Endothelial cell of umbilical vein (primary cell): ENCODE measurements around the gene AIF1. TPM values are rescaled to one million over a fixed set of nuclear protein-coding genes. Genes with fewer than 3 reads are reported as not detected.

Experiments used
- BruUV-seq: library from RNA; stranded (reverse); fragments of 400-500 nt; replicated peaks from 2 replicates; lab custom pipeline; 2021; lab: Mats Ljungman, UMichigan
- CTCF ChIA-PET: fragments of 300-600, 350-600 bp; sonication (Branson Sonifier 250); formaldehyde crosslinking; loops from one replicate; lab custom pipeline; 2021; ENCODE audit warnings: antibody characterized with exemption, inconsistent platforms; lab: Charles Lee
- POLR2A ChIA-PET: fragments of 300-600, 350-600 bp; sonication (Branson Sonifier 250); formaldehyde crosslinking; loops from one replicate; lab custom pipeline; 2021; ENCODE audit warnings: antibody characterized with exemption, inconsistent platforms; lab: Charles Lee
- DNase-seq: peaks from one replicate; pipeline ENCODE4 v3.0.0-alpha.2; 2011; ENCODE audit warnings: low read depth, low spot score
- FAIRE-seq: peaks from 2 replicates; lab custom pipeline; 2011; peaks lifted over from hg19 to GRCh38; lab: Jason Lieb, UNC
- H2AFZ ChIP-seq: 2 replicates; pipeline ENCODE4 v1.6.0; 2012; ENCODE audit warnings: low read depth, low read length, control low read depth, inconsistent platforms
- H3K27ac ChIP-seq: 2 replicates; pipeline ENCODE4 v1.5.1; 2011; ENCODE audit warnings: low read depth, mild to moderate bottlenecking, control low read depth, low read length, moderate library complexity; ENCODE audit not compliant: insufficient read depth
- H3K27me3 ChIP-seq, 2 experiments: 2 replicates each; pipeline versions ENCODE4 v1.6.0 to v1.6.1; 2011; ENCODE audit warnings: low read length in 2 of 2, mixed read lengths in 1 of 2; ENCODE audit not compliant: control insufficient read depth in 2 of 2, insufficient read depth in 2 of 2
- H3K36me3 ChIP-seq, 2 experiments: 2 replicates in 1 of 2; 3 replicates in 1 of 2; pipeline ENCODE4 v1.5.1; 2011; ENCODE audit warnings: low read length in 2 of 2, mild to moderate bottlenecking in 1 of 2, moderate library complexity in 1 of 2; ENCODE audit not compliant: control insufficient read depth in 2 of 2, insufficient read depth in 2 of 2; ENCODE audit errors: extremely low read depth in 1 of 2
- H3K4me1 ChIP-seq: 3 replicates; pipeline ENCODE4 v1.5.1; 2011; ENCODE audit warnings: mild to moderate bottlenecking, low read length; ENCODE audit not compliant: control insufficient read depth, insufficient read depth; ENCODE audit errors: extremely low read depth
- H3K4me2 ChIP-seq: 2 replicates; pipeline ENCODE4 v1.6.1; 2011; ENCODE audit warnings: low read length, control low read depth, mixed read lengths; ENCODE audit not compliant: insufficient read depth
- H3K4me3 ChIP-seq, 3 experiments: fragments of 200-600 bp in 1 of 3; sonication (generic), shearing (Covaris generic) in 1 of 3; replicated peaks in 1 of 3; 2 replicates each; pipeline ENCODE4 v1.5.1; 2011 to 2016; ENCODE audit warnings: control low read depth in 3 of 3, low read length in 3 of 3, mild to moderate bottlenecking in 2 of 3, inconsistent platforms in 1 of 3, low read depth in 1 of 3, moderate library complexity in 1 of 3; ENCODE audit not compliant: insufficient read depth in 1 of 3
- H3K79me2 ChIP-seq: 2 replicates; pipeline ENCODE4 v1.6.0; 2012; ENCODE audit warnings: low read length, inconsistent platforms; ENCODE audit not compliant: control insufficient read depth, insufficient read depth
- H3K9ac ChIP-seq: replicated peaks from 2 replicates; pipeline ENCODE3; 2011; ENCODE audit warnings: low read length, control low read depth; ENCODE audit not compliant: insufficient read depth; ENCODE audit errors: extremely low read depth
- H3K9me1 ChIP-seq: replicated peaks from 3 replicates; pipeline ENCODE4 v1.6.0; 2011; ENCODE audit warnings: mild to moderate bottlenecking, low read length; ENCODE audit not compliant: control insufficient read depth, insufficient read depth; ENCODE audit errors: extremely low read depth
- H3K9me3 ChIP-seq: replicated peaks from 2 replicates; pipeline ENCODE4 v1.5.1; 2012; ENCODE audit warnings: low read length, inconsistent platforms; ENCODE audit not compliant: control insufficient read depth, insufficient read depth
- H4K20me1 ChIP-seq: replicated peaks from 2 replicates; pipeline ENCODE3; 2011; ENCODE audit warnings: mild to moderate bottlenecking, low read length; ENCODE audit not compliant: control insufficient read depth, insufficient read depth; ENCODE audit errors: extremely low read depth
- FOS ChIP-seq: IDR thresholded peaks from 2 replicates; pipeline ENCODE4 v1.6.1; 2011; ENCODE audit warnings: mild to moderate bottlenecking, low read length, moderate library complexity, borderline replicate concordance; ENCODE audit not compliant: insufficient read depth
- GATA2 ChIP-seq: IDR thresholded peaks from 2 replicates; pipeline ENCODE4 v1.7.0; 2011; ENCODE audit warnings: low read depth, mild to moderate bottlenecking, moderate library complexity, mixed read lengths, low read length; ENCODE audit not compliant: insufficient read length, insufficient read depth
- POLR2A ChIP-seq: IDR thresholded peaks from 2 replicates; pipeline ENCODE4 v1.6.1; 2012; ENCODE audit warnings: low read depth, mild to moderate bottlenecking, control low read depth, low read length
- dilution Hi-C: fragments of 300-500 bp; cut with MboI; formaldehyde crosslinking; loops from one replicate; pipeline ENCODE4 v1.15.0; 2019; ENCODE audit warnings: low sequenced_read_pairs; ENCODE audit not compliant: extremely low pct_ligation_motif_present
- intact Hi-C: fragments of 100-400 bp; cut with micrococcal nuclease; formaldehyde crosslinking; loops from one replicate; pipeline ENCODE4 v1.10.0; 2022
- polyA plus RNA-seq, 4 experiments: library from polyadenylated mRNA; depleted of rRNA in 3 of 4; stranded (reverse) in 3 of 4; unstranded in 1 of 4; fragments of >200 nt; gene quantifications; 2 replicates each; pipeline versions ENCODE4 v1.2.1 to v1.2.3, GENCODE V29; 2011 to 2012; ENCODE audit warnings: missing spikeins in 1 of 4
- total RNA-seq: library from RNA; stranded (reverse); gene quantifications from 2 replicates; pipeline ENCODE4 v1.2.3, GENCODE V29; 2021
- TF ChIP-seq, protein P1 (sequence below), 2 donors: IDR thresholded peaks; 1 replicate in 1 of 2; 2 replicates in 1 of 2; pipeline ENCODE4 v1.5.1; 2011; ENCODE audit warnings: low read length in 2 of 2, mild to moderate bottlenecking in 2 of 2, moderate library complexity in 2 of 2, control low read depth in 1 of 2, inconsistent platforms in 1 of 2, low read depth in 1 of 2; ENCODE audit not compliant: insufficient read depth in 1 of 2; ENCODE audit errors: extremely low read depth in 1 of 2

AIF1 gene
- total and polyA plus RNA-seq, 2 donors (not counting 3 experiments of a cell fraction or from before 2014, with no cell fraction given): not detected

DNA sequence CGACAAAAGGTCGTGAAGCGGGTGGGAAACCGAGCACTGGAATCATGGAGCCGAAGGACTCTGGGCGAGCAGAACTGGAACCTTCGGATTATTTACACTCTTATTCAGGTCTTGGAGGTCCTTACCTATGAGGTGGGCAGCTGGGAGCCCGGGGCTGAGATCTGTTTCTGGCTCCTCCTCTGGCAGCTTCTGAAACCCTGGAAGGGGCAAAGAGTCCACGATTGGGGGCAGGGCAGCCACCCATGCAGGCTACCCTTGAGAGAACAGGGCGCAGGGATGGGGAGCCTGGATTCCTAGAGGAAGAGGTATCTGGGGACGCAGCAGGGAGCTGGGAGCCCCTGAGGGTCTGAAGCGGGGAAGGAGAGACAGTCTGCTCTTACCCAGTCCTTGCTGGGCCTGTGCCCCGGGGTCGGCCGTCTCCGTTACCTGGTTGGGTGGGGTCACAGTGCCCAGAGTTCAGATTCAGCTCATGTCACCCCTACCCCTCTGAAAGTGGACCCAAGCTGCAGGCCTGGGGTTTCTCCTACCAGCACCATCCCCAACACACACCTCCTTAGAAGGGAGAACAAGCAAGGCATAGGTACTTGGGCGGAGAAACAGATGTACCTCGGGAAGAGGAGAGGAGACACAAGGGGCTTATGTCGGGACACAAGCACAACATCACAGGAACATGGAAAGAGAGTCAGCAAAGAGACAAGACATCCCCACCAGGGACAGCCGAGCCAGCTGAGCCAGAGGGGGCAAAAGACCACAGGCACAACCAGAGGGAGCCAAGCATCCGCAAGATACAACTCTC is 33.4 kb upstream of the AIF1 start:
- Histone ChIP-seq H3K4me2 (peak overlapping the region; percentile 78), H3K4me1 (peaks cover 16% of the 10 kb centered on the region), H3K79me2 (peaks cover 10% of the 10 kb centered on the region), H3K36me3 (no peaks in the 10 kb centered on the region), H3K27me3 (no peaks in the 10 kb centered on the region), H4K20me1 (no peaks in the 10 kb centered on the region), H3K27ac (peak overlapping the region; percentile 55), H3K9me3 (no peaks in the 10 kb centered on the region), H3K9ac (peak overlapping the region; percentile 71), H3K4me3 (peak overlapping the region; percentile 56 to 71 (median 70)), H2AFZ (peak overlapping the region; percentile 40), H3K9me1 (no peaks in the 10 kb centered on the region)
- ChIA-PET POLR2A (interaction anchor here (0.7 to 1.6 kb wide), 6 partner anchors 7 to 39 kb away, joined by 3 to 5 read pairs (median 3); partner anchors contain the start of gene PRRC2A), CTCF (interaction anchor here (1.0 to 32.6 kb wide), 6 partner anchors 8 to 50 kb away, joined by 3 to 1517 read pairs (median 8); partner anchors contain the start of genes ATP6V1G2, DDX39B, NCR3 and NFKBIL1)
- TF ChIP-seq GATA2 (no peak), POLR2A (peak; percentile 43), FOS (no peak)
- TF ChIP-seq, protein P1, sequence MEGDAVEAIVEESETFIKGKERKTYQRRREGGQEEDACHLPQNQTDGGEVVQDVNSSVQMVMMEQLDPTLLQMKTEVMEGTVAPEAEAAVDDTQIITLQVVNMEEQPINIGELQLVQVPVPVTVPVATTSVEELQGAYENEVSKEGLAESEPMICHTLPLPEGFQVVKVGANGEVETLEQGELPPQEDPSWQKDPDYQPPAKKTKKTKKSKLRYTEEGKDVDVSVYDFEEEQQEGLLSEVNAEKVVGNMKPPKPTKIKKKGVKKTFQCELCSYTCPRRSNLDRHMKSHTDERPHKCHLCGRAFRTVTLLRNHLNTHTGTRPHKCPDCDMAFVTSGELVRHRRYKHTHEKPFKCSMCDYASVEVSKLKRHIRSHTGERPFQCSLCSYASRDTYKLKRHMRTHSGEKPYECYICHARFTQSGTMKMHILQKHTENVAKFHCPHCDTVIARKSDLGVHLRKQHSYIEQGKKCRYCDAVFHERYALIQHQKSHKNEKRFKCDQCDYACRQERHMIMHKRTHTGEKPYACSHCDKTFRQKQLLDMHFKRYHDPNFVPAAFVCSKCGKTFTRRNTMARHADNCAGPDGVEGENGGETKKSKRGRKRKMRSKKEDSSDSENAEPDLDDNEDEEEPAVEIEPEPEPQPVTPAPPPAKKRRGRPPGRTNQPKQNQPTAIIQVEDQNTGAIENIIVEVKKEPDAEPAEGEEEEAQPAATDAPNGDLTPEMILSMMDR (IDR thresholded peaks at IDR 0.05; ENCODE audit: extremely low read depth in 1 of 2, insufficient read depth in 1 of 2, low read depth in 1 of 2, low read length in 2 of 2): no peak
- intact Hi-C loops: loop anchor here (1.0 kb wide), 3 partner anchors 17 to 30 kb away; no protein-coding TSS in a partner anchor
- DNase-seq: no peak
- no TSS peak for BruUV-seq
- FAIRE-seq: peak; percentile 67
- dilution Hi-C loops: no loop called here
